Epithelial cell of proximal tubule (primary cell): ENCODE data around the gene HLTF. TPM values are rescaled to one million over a fixed set of nuclear protein-coding genes. Genes with fewer than 3 reads are reported as not detected.

Experiments used
- DNase-seq: peaks from one replicate; pipeline ENCODE4 v3.0.0-alpha.2; 2011; ENCODE audit warnings: low read depth
- H3K4me3 ChIP-seq: 2 replicates; pipeline ENCODE4 v1.5.1; 2011; ENCODE audit warnings: low read depth, mild to moderate bottlenecking, low read length
- CTCF ChIP-seq: conservative IDR thresholded peaks from 2 replicates; pipeline ENCODE4 v1.5.1; 2012; ENCODE audit warnings: low read depth, mild to moderate bottlenecking, low read length
- total RNA-seq: library from RNA; depleted of rRNA; stranded (reverse); fragments of >200 nt; gene quantifications from 2 replicates; pipeline ENCODE4 v1.2.3, GENCODE V29; 2015

Gene HLTF
- total RNA-seq, 1 donor from 2014 or later: 34.5 TPM

- no peak for DNase-seq
- TF ChIP-seq CTCF: no peak
- no peak overlapping the region for H3K4me3 ChIP-seq
These were observed 55.2 kb downstream of the HLTF start for GRCh38 chr3:149031096-149031495.

GRCh38 chr3:149026718-149027117 lies 59.6 kb downstream of the HLTF start:
- no peak overlapping the region for H3K4me3 ChIP-seq
- no peak for TF ChIP-seq CTCF
- DNase-seq: no peak

GRCh38 chr3:149023951-149024350 lies 62.4 kb downstream of the HLTF start:
- no peak overlapping the region for H3K4me3 ChIP-seq
- no peak for DNase-seq
- TF ChIP-seq CTCF: no peak

GRCh38 chr3:149021830-149022229 lies 64.5 kb downstream of the HLTF start:
- DNase-seq: no peak
- no peak for TF ChIP-seq CTCF

GRCh38 chr3:149020839-149021252 lies 65.5 kb downstream of the HLTF start:
- TF ChIP-seq CTCF: no peak
- H3K4me3 ChIP-seq: no peak overlapping the region
- no peak for DNase-seq

More at GRCh38 chr3:149021830-149022229, 64.5 kb downstream of the HLTF start:
- no peak overlapping the region for H3K4me3 ChIP-seq

- TF ChIP-seq CTCF: no peak
- no peak overlapping the region for H3K4me3 ChIP-seq
- no peak for DNase-seq
These were observed 66.0 kb downstream of the HLTF start for GRCh38 chr3:149020196-149020838.

GRCh38 chr3:149019580-149019979 lies 66.8 kb downstream of the HLTF start:
- TF ChIP-seq CTCF: no peak
- DNase-seq: no peak
- no peak overlapping the region for H3K4me3 ChIP-seq
